Measurements from ENCODE around the gene BCAS3. TPM values are rescaled to one million over a fixed set of nuclear protein-coding genes. Genes with fewer than 3 reads are reported as not detected.

Gene BCAS3
- total and polyA plus RNA-seq, 11 donors = 4.5 to 23.5 (median 17.9) TPM

GRCh38 chr17:61217878-61218437 is 540.3 kb downstream of the BCAS3 start:
- intact Hi-C loops (cut with DNase I) = no loop called here
- ATAC-seq = peak in 1 of 4 donors; percentile 14
- 86 to 92% (median 90%) methylated on average over 4 of the region's 4 CpGs for WGBS, 4 donors

GRCh38 chr17:61218438-61218837 is 540.8 kb downstream of the BCAS3 start:
- peak in 3 of 4 donors; percentile 33 to 70 (median 45) for ATAC-seq
- no peaks in the 10 kb centered on the region for H3K27me3 ChIP-seq
- WGBS, 4 donors = 92 to 98% (median 94%) methylated on average over 1 of the region's 1 CpG
- H3K4me3 ChIP-seq = no peak overlapping the region
- no peak for DNase-seq
- intact Hi-C loops (cut with DNase I) = no loop called here
- peaks cover 0 to 46% (median 9%) of the 10 kb centered on the region in 12 donors for H3K4me1 ChIP-seq
- H3K27ac ChIP-seq = peak overlapping the region in 9 of 12 donors; percentile 6 to 73 (median 40)
- no peaks in the 10 kb centered on the region for H3K9me3 ChIP-seq
- H3K36me3 ChIP-seq = no peaks in the 10 kb centered on the region
- no peak for TF ChIP-seq CTCF (IDR thresholded peaks at IDR 0.05)
- TF ChIP-seq POLR2A (IDR thresholded peaks at IDR 0.05) = no peak

More at GRCh38 chr17:61217878-61218437, 540.3 kb downstream of the BCAS3 start:
- H3K36me3 ChIP-seq = no peaks in the 10 kb centered on the region
- H3K4me3 ChIP-seq = no peak overlapping the region
- H3K27ac ChIP-seq = peak overlapping the region in 9 of 12 donors; percentile 6 to 73 (median 40)
- no peak for DNase-seq
- H3K27me3 ChIP-seq = no peaks in the 10 kb centered on the region
- H3K9me3 ChIP-seq = no peaks in the 10 kb centered on the region
- TF ChIP-seq CTCF (IDR thresholded peaks at IDR 0.05) = no peak
- TF ChIP-seq POLR2A (IDR thresholded peaks at IDR 0.05) = no peak
- peaks cover 0 to 46% (median 9%) of the 10 kb centered on the region in 12 donors for H3K4me1 ChIP-seq

GRCh38 chr17:61219460-61219859 is 541.8 kb downstream of the BCAS3 start:
- Histone ChIP-seq H3K36me3 (no peaks in the 10 kb centered on the region), H3K4me3 (no peak overlapping the region), H3K9me3 (no peaks in the 10 kb centered on the region), H3K27me3 (no peaks in the 10 kb centered on the region), H3K27ac (peak overlapping the region in 11 of 12 donors; percentile 3 to 73 (median 40)), H3K4me1 (peaks cover 0 to 46% (median 9%) of the 10 kb centered on the region in 12 donors)
- TF ChIP-seq POLR2A (IDR thresholded peaks at IDR 0.05) (no peak), CTCF (IDR thresholded peaks at IDR 0.05) (no peak)
- DNase-seq (peak in 4 of 5 donors; percentile 22 to 59 (median 38)), ATAC-seq (peak; percentile 82 to 91 (median 84))
- intact Hi-C loops (cut with DNase I) = no loop called here
- 32 to 61% (median 44%) methylated on average over 3 of the region's 3 CpGs for WGBS, 4 donors

- 60 to 74% (median 70%) methylated on average over 1 of the region's 1 CpG for WGBS, 4 donors
- H3K27ac ChIP-seq = peak overlapping the region in 1 of 12 donors; percentile 27
- intact Hi-C loops (cut with DNase I) = no loop called here
- H3K4me1 ChIP-seq = peaks cover 0 to 46% (median 9%) of the 10 kb centered on the region in 12 donors
- DNase-seq (no peak), ATAC-seq (no peak)
- TF ChIP-seq POLR2A (IDR thresholded peaks at IDR 0.05) = no peak
- TF ChIP-seq CTCF (IDR thresholded peaks at IDR 0.05) = no peak
- no peaks in the 10 kb centered on the region for H3K9me3 ChIP-seq
- H3K36me3 ChIP-seq = no peaks in the 10 kb centered on the region
- no peak overlapping the region for H3K4me3 ChIP-seq
- no peaks in the 10 kb centered on the region for H3K27me3 ChIP-seq
These were observed 543.5 kb downstream of the BCAS3 start for GRCh38 chr17:61221181-61221580.

Measured in heart left ventricle (tissue), 16 donors.